WERI-Rb-1 (cell line): Measurements from ENCODE around the gene RGP1.

Experiments
- DNase-seq: peaks from one replicate; pipeline ENCODE4 v3.0.0-alpha.2; 2020
- H3K27ac ChIP-seq: fragments of 250-450 bp; sonication (Bioruptor Pico); 2 replicates; pipeline ENCODE4 v1.5.1; 2020; ENCODE audit warnings: mild to moderate bottlenecking, moderate library complexity
- H3K27me3 ChIP-seq: fragments of 250-450 bp; sonication (Bioruptor Pico); 2 replicates; pipeline ENCODE4 v1.5.1; 2021; ENCODE audit warnings: mild to moderate bottlenecking, low read depth, moderate library complexity; ENCODE audit not compliant: insufficient read depth, severe bottlenecking
- H3K36me3 ChIP-seq: fragments of 250-450 bp; sonication (Bioruptor Pico); 2 replicates; pipeline ENCODE4 v1.5.1; 2020; ENCODE audit warnings: mild to moderate bottlenecking, moderate library complexity
- H3K4me3 ChIP-seq: 2 replicates; pipeline ENCODE4 v1.5.1; 2011; ENCODE audit warnings: low read depth, mild to moderate bottlenecking, control low read depth, low read length
- H3K9me3 ChIP-seq: fragments of 250-450 bp; sonication (Bioruptor Pico); 2 replicates; pipeline ENCODE4 v1.5.1; 2021; ENCODE audit warnings: mild to moderate bottlenecking, moderate library complexity; ENCODE audit not compliant: severe bottlenecking
- TF ChIP-seq, protein P1 (sequence below): IDR thresholded peaks from 2 replicates; pipeline ENCODE4 v1.5.1; 2011; ENCODE audit warnings: low read depth, mild to moderate bottlenecking, control low read depth, inconsistent platforms, low read length

The RGP1 gene

DNA sequence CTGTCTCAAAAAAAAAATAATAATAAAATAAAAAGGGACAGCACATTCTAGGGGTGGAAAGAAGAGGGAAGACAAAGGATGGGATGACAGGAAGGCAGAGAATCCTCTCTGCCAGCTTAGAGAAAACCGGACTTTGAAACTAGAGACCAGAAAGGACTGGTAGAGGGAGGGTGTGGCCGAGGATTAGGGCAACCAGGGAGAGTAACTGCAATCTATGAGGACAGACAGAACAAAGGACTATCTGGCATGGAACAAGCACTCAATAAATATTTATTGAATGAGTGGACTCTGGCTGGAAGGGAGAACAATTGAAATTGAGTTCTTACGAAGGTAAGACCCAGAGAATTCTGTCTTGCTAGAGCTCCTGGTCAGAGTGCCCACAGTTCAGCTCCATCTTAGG lies 2.5 kb upstream of the RGP1 start:
- Histone ChIP-seq H3K27ac (no peak overlapping the region), H3K27me3 (no peaks in the 10 kb centered on the region), H3K4me3 (no peak overlapping the region), H3K9me3 (no peaks in the 10 kb centered on the region), H3K36me3 (peaks cover 44% of the 10 kb centered on the region)
- TF ChIP-seq, protein P1, sequence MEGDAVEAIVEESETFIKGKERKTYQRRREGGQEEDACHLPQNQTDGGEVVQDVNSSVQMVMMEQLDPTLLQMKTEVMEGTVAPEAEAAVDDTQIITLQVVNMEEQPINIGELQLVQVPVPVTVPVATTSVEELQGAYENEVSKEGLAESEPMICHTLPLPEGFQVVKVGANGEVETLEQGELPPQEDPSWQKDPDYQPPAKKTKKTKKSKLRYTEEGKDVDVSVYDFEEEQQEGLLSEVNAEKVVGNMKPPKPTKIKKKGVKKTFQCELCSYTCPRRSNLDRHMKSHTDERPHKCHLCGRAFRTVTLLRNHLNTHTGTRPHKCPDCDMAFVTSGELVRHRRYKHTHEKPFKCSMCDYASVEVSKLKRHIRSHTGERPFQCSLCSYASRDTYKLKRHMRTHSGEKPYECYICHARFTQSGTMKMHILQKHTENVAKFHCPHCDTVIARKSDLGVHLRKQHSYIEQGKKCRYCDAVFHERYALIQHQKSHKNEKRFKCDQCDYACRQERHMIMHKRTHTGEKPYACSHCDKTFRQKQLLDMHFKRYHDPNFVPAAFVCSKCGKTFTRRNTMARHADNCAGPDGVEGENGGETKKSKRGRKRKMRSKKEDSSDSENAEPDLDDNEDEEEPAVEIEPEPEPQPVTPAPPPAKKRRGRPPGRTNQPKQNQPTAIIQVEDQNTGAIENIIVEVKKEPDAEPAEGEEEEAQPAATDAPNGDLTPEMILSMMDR = no peak
- DNase-seq = no peak

DNA sequence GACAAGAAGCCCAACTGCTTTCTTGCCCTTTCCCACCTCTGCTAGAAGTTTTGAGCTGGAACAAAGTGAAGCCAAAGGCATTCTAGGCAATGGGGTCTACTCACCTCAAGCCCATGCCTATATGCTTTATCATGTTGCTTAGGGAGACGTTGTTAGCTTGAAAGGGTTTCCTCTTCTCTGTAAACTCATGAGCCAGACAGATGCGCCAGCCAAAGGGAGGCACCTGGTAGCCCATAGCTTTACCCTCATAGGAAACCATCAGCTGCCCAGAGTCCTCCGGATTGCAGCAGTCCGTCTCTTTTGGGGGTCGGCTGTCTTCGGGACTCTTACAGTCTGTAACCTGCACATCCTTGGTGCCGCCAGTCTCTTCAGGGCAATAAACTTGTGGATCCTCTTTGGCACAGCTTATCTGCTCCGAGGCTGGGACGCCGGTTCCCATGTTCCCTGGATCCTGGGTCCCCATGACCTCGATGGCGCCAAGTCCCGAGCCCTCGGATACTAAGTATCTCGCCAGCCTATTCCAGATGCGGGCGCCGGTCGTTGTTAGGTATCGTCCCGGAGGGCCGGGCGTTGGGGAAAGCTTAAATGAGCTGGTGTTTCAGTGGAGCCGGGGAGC lies 737 bp upstream of the RGP1 start:
- Histone ChIP-seq H3K27me3 (no peaks in the 10 kb centered on the region), H3K27ac (peak overlapping the region; percentile 71), H3K36me3 (peaks cover 39% of the 10 kb centered on the region), H3K4me3 (peak overlapping the region; percentile 85), H3K9me3 (no peaks in the 10 kb centered on the region)
- DNase-seq = no peak
- TF ChIP-seq, protein P1 = no peak

DNA sequence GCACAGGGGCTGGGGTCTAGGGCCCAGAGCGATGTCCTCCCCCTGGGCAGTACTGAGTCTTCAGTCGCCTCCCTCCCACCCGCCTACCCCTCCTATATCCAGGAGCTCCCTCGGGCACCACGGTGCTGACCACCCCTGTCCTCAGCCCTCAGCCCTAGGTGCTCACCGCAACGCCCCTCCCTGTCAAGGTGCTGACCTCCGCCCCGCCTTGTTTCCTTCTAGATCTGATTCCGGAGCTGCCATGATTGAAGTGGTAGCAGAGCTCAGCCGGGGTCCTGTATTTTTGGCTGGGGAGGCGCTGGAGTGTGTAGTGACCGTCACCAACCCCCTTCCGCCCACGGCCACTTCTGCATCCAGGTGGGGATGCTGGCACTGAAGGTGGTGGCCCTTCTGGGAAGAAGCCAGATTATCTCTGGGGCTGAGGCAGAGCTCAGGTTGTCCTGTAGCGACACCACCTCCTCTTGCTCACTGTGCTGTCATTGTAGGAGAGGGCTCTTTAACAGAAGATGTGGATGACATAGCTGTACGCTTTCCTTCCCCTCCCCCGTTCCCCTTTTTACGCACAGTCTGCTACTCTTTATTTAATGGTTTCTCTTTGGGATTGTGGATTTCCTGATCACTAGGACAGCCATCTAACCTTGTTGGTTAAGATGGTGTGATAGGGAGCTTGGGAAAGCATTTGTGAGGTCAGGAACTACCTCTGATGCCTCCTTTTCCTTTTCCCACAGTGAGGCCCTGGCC lies 598 bp downstream of the RGP1 start:
- Histone ChIP-seq H3K27ac (peak overlapping the region; percentile 71), H3K27me3 (no peaks in the 10 kb centered on the region), H3K4me3 (peak overlapping the region; percentile 85), H3K36me3 (peaks cover 31% of the 10 kb centered on the region), H3K9me3 (no peaks in the 10 kb centered on the region)
- TF ChIP-seq, protein P1 = no peak
- DNase-seq = peak; percentile 52

DNA sequence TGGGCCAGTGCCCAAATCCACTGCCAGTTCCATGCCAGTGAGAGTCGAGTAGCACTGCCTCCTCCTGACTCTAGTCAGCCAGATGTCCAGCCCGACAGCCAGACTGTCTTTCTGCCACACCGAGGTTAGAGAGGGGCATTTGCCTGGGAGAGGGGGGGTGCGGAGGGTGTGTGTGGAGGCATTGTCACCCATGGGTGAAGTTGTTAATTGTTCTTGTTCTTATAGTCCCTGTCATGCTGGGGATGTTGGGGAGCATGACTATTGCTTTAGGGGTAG lies 1.1 kb downstream of the RGP1 start:
- no peaks in the 10 kb centered on the region for H3K27me3 ChIP-seq
- no peak overlapping the region for H3K4me3 ChIP-seq
- H3K27ac ChIP-seq = no peak overlapping the region
- no peaks in the 10 kb centered on the region for H3K9me3 ChIP-seq
- no peak for DNase-seq
- TF ChIP-seq, protein P1 = no peak
- H3K36me3 ChIP-seq = peaks cover 30% of the 10 kb centered on the region

DNA sequence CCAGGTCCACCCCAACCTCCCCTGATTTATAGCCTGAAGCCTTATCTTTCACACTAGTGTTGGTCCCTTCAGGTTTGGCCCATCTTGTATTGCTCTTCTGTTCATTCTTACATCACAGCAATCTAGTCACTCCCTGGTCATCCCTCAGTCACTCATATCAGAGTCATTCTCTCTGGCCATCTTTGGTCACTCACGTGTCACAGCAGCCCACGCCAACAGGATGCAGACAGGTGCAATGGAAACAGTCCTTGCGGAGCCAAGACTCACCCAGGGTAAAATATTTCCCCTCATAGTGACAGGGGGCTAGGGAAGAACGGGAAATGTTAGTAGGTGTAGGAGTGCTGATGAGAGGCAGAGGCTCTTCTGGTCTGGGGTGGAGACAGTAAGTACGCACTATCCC lies 4.4 kb downstream of the RGP1 start:
- no peak for DNase-seq
- Histone ChIP-seq H3K27me3 (no peaks in the 10 kb centered on the region), H3K9me3 (no peaks in the 10 kb centered on the region), H3K27ac (no peak overlapping the region), H3K36me3 (peaks cover 21% of the 10 kb centered on the region), H3K4me3 (no peak overlapping the region)
- TF ChIP-seq, protein P1 = no peak

DNA sequence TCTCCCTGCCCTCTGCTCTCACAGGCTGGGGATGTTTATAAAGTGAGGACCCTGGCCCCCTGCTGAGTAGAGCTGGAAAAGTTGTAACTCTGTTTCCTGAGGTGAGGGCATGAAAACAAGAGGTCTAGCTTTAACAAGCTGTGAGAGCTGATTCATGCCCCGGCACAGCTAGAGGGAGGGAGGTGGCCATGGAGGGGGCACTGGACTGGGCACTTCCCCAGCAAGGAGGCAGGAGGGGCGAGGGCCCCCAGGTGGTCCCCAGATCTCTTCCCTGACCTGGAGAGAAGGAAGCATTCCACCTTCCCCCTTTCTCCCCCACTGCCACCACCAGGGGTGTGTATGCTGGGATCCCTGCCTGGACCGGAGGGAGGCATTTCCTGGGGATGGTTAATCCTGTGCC lies 5.2 kb downstream of the RGP1 start, which contains the start of gene MSMP:
Gene MSMP (minus strand): TSS at position 13 of the 400 bp plus-strand sequence. CDS start 147 bp downstream, outside the sequence.
- no peak for DNase-seq
- no peak within 1 kb of the TSS for H3K4me3 ChIP-seq
- H3K27ac ChIP-seq = no peak within 1 kb of the TSS
- TF ChIP-seq, protein P1 = no peak
- no peaks in the 10 kb centered on the region for H3K27me3 ChIP-seq
- H3K9me3 ChIP-seq = no peaks in the 10 kb centered on the region
- H3K36me3 ChIP-seq = peaks cover 21% of the 10 kb centered on the region
